NT2/D1 (cell line): ENCODE measurements around the gene IKZF2.

Source experiments
- YY1 ChIP-seq: IDR thresholded peaks from 2 replicates; pipeline ENCODE4 v1.6.1; 2011; ENCODE audit not compliant: insufficient read length, insufficient read depth
- ZNF274 ChIP-seq: IDR thresholded peaks from 2 replicates; pipeline ENCODE4 v1.6.1; 2011; ENCODE audit warnings: mild to moderate bottlenecking, low read depth, low read length

DNA sequence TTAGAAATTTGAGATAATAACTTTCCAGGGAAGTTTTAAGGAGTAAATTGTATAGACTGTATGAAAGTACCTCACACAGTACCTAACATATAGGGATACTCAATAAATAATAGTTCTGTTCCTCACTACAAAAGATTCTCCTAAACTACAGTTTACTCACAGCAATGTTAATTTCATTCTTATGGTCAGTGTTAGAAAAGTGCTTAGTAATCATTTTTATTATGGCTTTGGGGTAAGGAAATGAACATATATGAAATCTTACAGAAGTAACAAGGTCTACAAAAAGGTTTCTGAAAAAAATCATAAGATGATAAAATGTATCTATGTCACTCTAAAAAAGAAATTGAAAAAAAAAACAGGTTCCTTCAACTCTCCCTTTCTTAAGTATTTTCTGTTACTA, 67.2 kb downstream of the IKZF2 start:
- TF ChIP-seq ZNF274 (no peak), YY1 (no peak)
